PC-9 (cell line): ENCODE data around the gene MOB4.

Source experiments
- CTCF ChIP-seq: fragments of 200-600 bp; sonication (generic); conservative IDR thresholded peaks from 2 replicates; pipeline ENCODE4 v1.6.1; 2017; ENCODE audit warnings: mixed run types, antibody characterized with exemption, mild to moderate bottlenecking, moderate library complexity
- EZH2 ChIP-seq: fragments of 200-600 bp; sonication (generic); IDR thresholded peaks from 2 replicates; pipeline ENCODE4 v1.8.0; 2017; ENCODE audit warnings: antibody characterized with exemption, low read depth

- TF ChIP-seq CTCF (no peak), EZH2 (no peak)
These were observed 28.5 kb upstream of the MOB4 start for GRCh38 chr2:197487385-197487784.
